WTC11 (cell line): ENCODE measurements around the gene CCT3. TPM values are rescaled to one million over a fixed set of nuclear protein-coding genes. Genes with fewer than 3 reads are reported as not detected.

Experiments used
- ATAC-seq: fragments of 200-7000 bp; cut with Tn5 transposase; 2 replicates; pipeline ENCODE4 v1.10.0; 2021; ENCODE audit warnings: mild to moderate bottlenecking, moderate library complexity
- CTCF ChIA-PET: fragments of 300-600 bp; sonication (Branson Sonifier 250); formaldehyde crosslinking; loops from one replicate; lab custom pipeline; 2021; ENCODE audit warnings: antibody characterized with exemption; lab: Charles Lee
- POLR2A ChIA-PET: fragments of 350-600 bp; sonication (Branson Sonifier 250); formaldehyde crosslinking; loops from one replicate; lab custom pipeline; 2021; ENCODE audit warnings: antibody characterized with exemption; lab: Charles Lee
- DNase-seq: peaks from one replicate; pipeline ENCODE4 v3.0.0; 2021; ENCODE audit warnings: low spot score
- H3K27ac Mint-ChIP-seq: 2 replicates; pipeline ENCODE4 v1.8.0; 2021; ENCODE audit warnings: mixed read lengths
- H3K27me3 Mint-ChIP-seq: 2 replicates; pipeline ENCODE4 v1.8.0; 2021; ENCODE audit warnings: low read depth, mild to moderate bottlenecking, moderate library complexity, mixed read lengths
- H3K36me3 Mint-ChIP-seq: 2 replicates; pipeline ENCODE4 v1.8.0; 2021; ENCODE audit warnings: mixed read lengths
- H3K4me1 Mint-ChIP-seq: 2 replicates; pipeline ENCODE4 v1.8.0; 2022; ENCODE audit warnings: mixed read lengths
- H3K4me3 Mint-ChIP-seq: 2 replicates; pipeline ENCODE4 v1.8.0; 2021; ENCODE audit warnings: mild to moderate bottlenecking, moderate library complexity, mixed read lengths
- H3K9me3 Mint-ChIP-seq: 2 replicates; pipeline ENCODE4 v1.8.0; 2021; ENCODE audit warnings: mixed read lengths
- ELF4 ChIP-seq: sonication (generic); formaldehyde crosslinking; IDR thresholded peaks from 2 replicates; pipeline ENCODE4 v1.8.1; 2022; ENCODE audit warnings: low read depth, mild to moderate bottlenecking, moderate library complexity, missing genetic modification reagents
- FOXJ3 ChIP-seq: sonication (generic); formaldehyde crosslinking; IDR thresholded peaks from 2 replicates; pipeline ENCODE4 v1.9.0; 2021; ENCODE audit warnings: missing genetic modification reagents, mild to moderate bottlenecking, borderline replicate concordance
- FOXP1 ChIP-seq: sonication (generic); formaldehyde crosslinking; IDR thresholded peaks from 2 replicates; pipeline ENCODE4 v1.8.0; 2022; ENCODE audit warnings: missing genetic modification reagents, mild to moderate bottlenecking, moderate library complexity, borderline replicate concordance
- GRHL2 ChIP-seq: fragments of 250-450 bp; sonication (Bioruptor Pico); IDR thresholded peaks from 2 replicates; pipeline ENCODE4 v1.8.0; 2022; ENCODE audit warnings: mild to moderate bottlenecking, moderate library complexity; ENCODE audit not compliant: insufficient replicate concordance, severe bottlenecking
- NR1H2 ChIP-seq: sonication (generic); formaldehyde crosslinking; IDR thresholded peaks from 2 replicates; pipeline ENCODE4 v1.9.0; 2021; ENCODE audit warnings: mild to moderate bottlenecking, moderate library complexity, missing genetic modification reagents
- RORB ChIP-seq: fragments of 250-450 bp; sonication (Bioruptor Pico); IDR thresholded peaks from 2 replicates; pipeline ENCODE4 v1.9.0; 2021; ENCODE audit warnings: mild to moderate bottlenecking
- TP53 ChIP-seq: sonication (generic); formaldehyde crosslinking; IDR thresholded peaks from 2 replicates; pipeline ENCODE4 v1.8.1; 2023; ENCODE audit warnings: mild to moderate bottlenecking, missing genetic modification reagents
- ZNF138 ChIP-seq: sonication (generic); formaldehyde crosslinking; conservative IDR thresholded peaks from 2 replicates; pipeline ENCODE4 v1.8.1; 2022; ENCODE audit warnings: mild to moderate bottlenecking, moderate library complexity, missing genetic modification reagents
- ZNF232 ChIP-seq: sonication (generic); formaldehyde crosslinking; IDR thresholded peaks from 2 replicates; pipeline ENCODE4 v1.8.0; 2022; ENCODE audit warnings: mild to moderate bottlenecking, missing genetic modification reagents
- ZNF263 ChIP-seq: sonication (generic); formaldehyde crosslinking; IDR thresholded peaks from 2 replicates; pipeline ENCODE4 v1.8.1; 2022; ENCODE audit warnings: low read depth, mild to moderate bottlenecking, moderate library complexity, missing genetic modification reagents
- ZNF416 ChIP-seq: fragments of 250-450 bp; sonication (Bioruptor Pico); IDR thresholded peaks from 2 replicates; pipeline ENCODE4 v1.9.0; 2021; ENCODE audit warnings: mild to moderate bottlenecking, inconsistent platforms
- ZNF532 ChIP-seq: fragments of 250-450 bp; sonication (Bioruptor Pico); IDR thresholded peaks from 2 replicates; pipeline ENCODE4 v1.9.0; 2021; ENCODE audit warnings: mild to moderate bottlenecking, borderline replicate concordance
- total RNA-seq: library from RNA; stranded (reverse); gene quantifications from 3 replicates; pipeline ENCODE4 v1.2.3, GENCODE V29; 2021
- TF ChIP-seq, protein P1 (sequence below): fragments of 250-450 bp; sonication (Bioruptor Pico); IDR thresholded peaks from 2 replicates; pipeline ENCODE4 v1.8.0; 2021; ENCODE audit warnings: mild to moderate bottlenecking
- TF ChIP-seq, protein P2 (sequence below): fragments of 250-450 bp; sonication (Bioruptor Pico); IDR thresholded peaks from 2 replicates; pipeline ENCODE4 v1.9.0; 2021; ENCODE audit warnings: mild to moderate bottlenecking
- TF ChIP-seq, protein P3 (sequence below): sonication (generic); formaldehyde crosslinking; IDR thresholded peaks from 2 replicates; pipeline ENCODE4 v1.8.1; 2023; ENCODE audit warnings: mild to moderate bottlenecking, missing genetic modification reagents
- TF ChIP-seq, protein P4 (sequence below): fragments of 250-450 bp; sonication (Bioruptor Pico); IDR thresholded peaks from 2 replicates; pipeline ENCODE4 v1.9.0; 2021; ENCODE audit warnings: moderate library complexity, mild to moderate bottlenecking, inconsistent platforms, borderline replicate concordance
- TF ChIP-seq, protein P5 (sequence below): sonication (generic); formaldehyde crosslinking; IDR thresholded peaks from 2 replicates; pipeline ENCODE4 v1.8.1; 2022; ENCODE audit warnings: mild to moderate bottlenecking, moderate library complexity, missing genetic modification reagents

The CCT3 gene
- total RNA-seq, 1 experiment from 2014 or later, result 479 TPM

- TF ChIP-seq, protein P1, sequence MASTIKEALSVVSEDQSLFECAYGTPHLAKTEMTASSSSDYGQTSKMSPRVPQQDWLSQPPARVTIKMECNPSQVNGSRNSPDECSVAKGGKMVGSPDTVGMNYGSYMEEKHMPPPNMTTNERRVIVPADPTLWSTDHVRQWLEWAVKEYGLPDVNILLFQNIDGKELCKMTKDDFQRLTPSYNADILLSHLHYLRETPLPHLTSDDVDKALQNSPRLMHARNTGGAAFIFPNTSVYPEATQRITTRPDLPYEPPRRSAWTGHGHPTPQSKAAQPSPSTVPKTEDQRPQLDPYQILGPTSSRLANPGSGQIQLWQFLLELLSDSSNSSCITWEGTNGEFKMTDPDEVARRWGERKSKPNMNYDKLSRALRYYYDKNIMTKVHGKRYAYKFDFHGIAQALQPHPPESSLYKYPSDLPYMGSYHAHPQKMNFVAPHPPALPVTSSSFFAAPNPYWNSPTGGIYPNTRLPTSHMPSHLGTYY, result no peak
- TF ChIP-seq, protein P2, sequence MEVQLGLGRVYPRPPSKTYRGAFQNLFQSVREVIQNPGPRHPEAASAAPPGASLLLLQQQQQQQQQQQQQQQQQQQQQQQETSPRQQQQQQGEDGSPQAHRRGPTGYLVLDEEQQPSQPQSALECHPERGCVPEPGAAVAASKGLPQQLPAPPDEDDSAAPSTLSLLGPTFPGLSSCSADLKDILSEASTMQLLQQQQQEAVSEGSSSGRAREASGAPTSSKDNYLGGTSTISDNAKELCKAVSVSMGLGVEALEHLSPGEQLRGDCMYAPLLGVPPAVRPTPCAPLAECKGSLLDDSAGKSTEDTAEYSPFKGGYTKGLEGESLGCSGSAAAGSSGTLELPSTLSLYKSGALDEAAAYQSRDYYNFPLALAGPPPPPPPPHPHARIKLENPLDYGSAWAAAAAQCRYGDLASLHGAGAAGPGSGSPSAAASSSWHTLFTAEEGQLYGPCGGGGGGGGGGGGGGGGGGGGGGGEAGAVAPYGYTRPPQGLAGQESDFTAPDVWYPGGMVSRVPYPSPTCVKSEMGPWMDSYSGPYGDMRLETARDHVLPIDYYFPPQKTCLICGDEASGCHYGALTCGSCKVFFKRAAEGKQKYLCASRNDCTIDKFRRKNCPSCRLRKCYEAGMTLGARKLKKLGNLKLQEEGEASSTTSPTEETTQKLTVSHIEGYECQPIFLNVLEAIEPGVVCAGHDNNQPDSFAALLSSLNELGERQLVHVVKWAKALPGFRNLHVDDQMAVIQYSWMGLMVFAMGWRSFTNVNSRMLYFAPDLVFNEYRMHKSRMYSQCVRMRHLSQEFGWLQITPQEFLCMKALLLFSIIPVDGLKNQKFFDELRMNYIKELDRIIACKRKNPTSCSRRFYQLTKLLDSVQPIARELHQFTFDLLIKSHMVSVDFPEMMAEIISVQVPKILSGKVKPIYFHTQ (CRISPR knock-in tag), result no peak
- no peak for TF ChIP-seq NR1H2 (CRISPR knock-in tag)
- TF ChIP-seq, protein P3, sequence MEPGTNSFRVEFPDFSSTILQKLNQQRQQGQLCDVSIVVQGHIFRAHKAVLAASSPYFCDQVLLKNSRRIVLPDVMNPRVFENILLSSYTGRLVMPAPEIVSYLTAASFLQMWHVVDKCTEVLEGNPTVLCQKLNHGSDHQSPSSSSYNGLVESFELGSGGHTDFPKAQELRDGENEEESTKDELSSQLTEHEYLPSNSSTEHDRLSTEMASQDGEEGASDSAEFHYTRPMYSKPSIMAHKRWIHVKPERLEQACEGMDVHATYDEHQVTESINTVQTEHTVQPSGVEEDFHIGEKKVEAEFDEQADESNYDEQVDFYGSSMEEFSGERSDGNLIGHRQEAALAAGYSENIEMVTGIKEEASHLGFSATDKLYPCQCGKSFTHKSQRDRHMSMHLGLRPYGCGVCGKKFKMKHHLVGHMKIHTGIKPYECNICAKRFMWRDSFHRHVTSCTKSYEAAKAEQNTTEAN (CRISPR knock-in tag), result no peak
- no peak for TF ChIP-seq FOXP1 (CRISPR knock-in tag)
- no peak for TF ChIP-seq TP53
- no peak for TF ChIP-seq RORB
- TF ChIP-seq, protein P4, sequence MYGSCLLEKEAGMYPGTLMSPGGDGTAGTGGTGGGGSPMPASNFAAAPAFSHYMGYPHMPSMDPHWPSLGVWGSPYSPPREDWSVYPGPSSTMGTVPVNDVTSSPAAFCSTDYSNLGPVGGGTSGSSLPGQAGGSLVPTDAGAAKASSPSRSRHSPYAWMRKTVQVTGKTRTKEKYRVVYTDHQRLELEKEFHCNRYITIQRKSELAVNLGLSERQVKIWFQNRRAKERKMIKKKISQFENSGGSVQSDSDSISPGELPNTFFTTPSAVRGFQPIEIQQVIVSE (CRISPR knock-in tag), result no peak
Observed at GRCh38 chr1:156365754-156366153, 27.7 kb upstream of the CCT3 start (continued).

GRCh38 chr1:156360534-156360933 is 22.4 kb upstream of the CCT3 start:
- ATAC-seq (no peak), DNase-seq (no peak)
- Mint-ChIP-seq H3K36me3 (no peaks in the 10 kb centered on the region), H3K27me3 (peaks cover 14% of the 10 kb centered on the region), H3K4me3 (no peak overlapping the region), H3K27ac (no peak overlapping the region), H3K9me3 (no peaks in the 10 kb centered on the region), H3K4me1 (peaks cover 12% of the 10 kb centered on the region)
- TF ChIP-seq ELF4, result no peak
- CTCF ChIA-PET, result interaction anchor here (0.8 to 5.9 kb wide), 7 partner anchors 12 to 135 kb away, joined by 3 to 34 read pairs (median 6); no protein-coding TSS in a partner anchor
- POLR2A ChIA-PET, result no interaction called here

DNA sequence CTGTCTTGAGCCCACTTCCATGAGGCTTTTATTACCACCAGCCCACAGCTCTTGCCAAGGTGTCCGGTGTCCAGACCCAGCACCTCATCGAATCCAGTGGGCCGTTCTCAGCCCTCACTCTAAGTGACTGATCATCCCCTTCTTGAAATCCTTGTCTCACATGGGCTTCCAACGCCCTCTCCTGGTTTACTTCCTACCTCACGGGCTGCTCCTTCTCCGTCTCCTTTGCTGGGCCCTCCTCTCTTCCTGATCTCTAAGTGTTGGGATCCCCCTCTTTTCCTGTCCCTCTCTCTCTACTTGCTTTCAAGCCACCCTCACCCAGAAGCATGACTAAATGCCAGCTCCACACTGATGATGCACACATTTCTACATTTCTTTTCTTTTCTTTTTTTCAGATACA is 21.9 kb upstream of the CCT3 start:
- no peak overlapping the region for H3K27ac Mint-ChIP-seq
- H3K9me3 Mint-ChIP-seq, result no peaks in the 10 kb centered on the region
- ChIA-PET POLR2A (interaction anchor here (0.7 kb wide), 1 partner anchor 77 kb away, joined by 4 read pairs; the partner anchor contains the start of gene SMG5), CTCF (interaction anchor here (0.6 to 5.9 kb wide), 15 partner anchors 9 to 218 kb away, joined by 3 to 34 read pairs (median 5); partner anchors contain the start of genes RHBG and SMG5)
- DNase-seq, result peak; percentile 63
- peaks cover 16% of the 10 kb centered on the region for H3K27me3 Mint-ChIP-seq
- peak; percentile 75 for ATAC-seq
- H3K36me3 Mint-ChIP-seq, result no peaks in the 10 kb centered on the region
- peaks cover 12% of the 10 kb centered on the region for H3K4me1 Mint-ChIP-seq
- no peak overlapping the region for H3K4me3 Mint-ChIP-seq
- TF ChIP-seq, protein P5, sequence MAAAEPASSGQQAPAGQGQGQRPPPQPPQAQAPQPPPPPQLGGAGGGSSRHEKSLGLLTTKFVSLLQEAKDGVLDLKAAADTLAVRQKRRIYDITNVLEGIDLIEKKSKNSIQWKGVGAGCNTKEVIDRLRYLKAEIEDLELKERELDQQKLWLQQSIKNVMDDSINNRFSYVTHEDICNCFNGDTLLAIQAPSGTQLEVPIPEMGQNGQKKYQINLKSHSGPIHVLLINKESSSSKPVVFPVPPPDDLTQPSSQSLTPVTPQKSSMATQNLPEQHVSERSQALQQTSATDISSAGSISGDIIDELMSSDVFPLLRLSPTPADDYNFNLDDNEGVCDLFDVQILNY (CRISPR knock-in tag), result no peak
- no peak for TF ChIP-seq ZNF232 (CRISPR knock-in tag)
- TF ChIP-seq FOXJ3 (CRISPR knock-in tag), result no peak

DNA sequence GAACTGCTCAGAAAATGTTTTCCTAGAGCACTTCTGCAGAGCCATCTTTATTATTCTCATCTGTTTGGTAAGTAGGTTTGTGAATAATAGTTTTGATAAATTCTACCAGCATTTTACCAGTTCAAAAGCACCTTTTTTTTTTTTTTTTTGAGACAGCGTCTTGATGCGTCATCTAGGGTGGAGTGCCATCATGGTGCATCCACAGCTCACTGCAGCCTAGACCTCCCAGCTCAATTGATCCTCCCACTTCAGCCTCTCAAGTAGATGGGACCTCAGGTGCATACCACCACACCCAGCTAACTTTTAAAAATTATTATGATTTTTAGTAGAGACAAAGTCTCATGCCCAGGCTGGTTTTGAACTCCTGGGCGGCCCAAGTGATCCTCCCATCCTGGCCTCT is 21.2 kb upstream of the CCT3 start:
- POLR2A ChIA-PET, result no interaction called here
- peaks cover 12% of the 10 kb centered on the region for H3K4me1 Mint-ChIP-seq
- DNase-seq (no peak), ATAC-seq (no peak)
- CTCF ChIA-PET, result interaction anchor here (0.6 to 5.9 kb wide), 21 partner anchors 10 to 218 kb away, joined by 3 to 34 read pairs (median 4); partner anchors contain the start of genes CCT3, PAQR6, RHBG and SMG5
- no peak overlapping the region for H3K27ac Mint-ChIP-seq
- 0 out of 2 replicates have a peak, but pooled peaks cover 2% of the 10 kb centered on the region for H3K9me3 Mint-ChIP-seq
- peaks cover 21% of the 10 kb centered on the region for H3K27me3 Mint-ChIP-seq
- H3K36me3 Mint-ChIP-seq, result no peaks in the 10 kb centered on the region
- H3K4me3 Mint-ChIP-seq, result no peak overlapping the region
- TF ChIP-seq GRHL2 (CRISPR knock-in tag) (no peak), ZNF416 (no peak), ZNF138 (CRISPR knock-in tag) (no peak), ZNF263 (CRISPR knock-in tag) (no peak), ZNF532 (no peak)
